ENCODE measurements around the gene NDUFA3.

Gene NDUFA3

GRCh38 chr19:54137699-54138488 lies 35.2 kb downstream of the NDUFA3 start, which contains the start of gene CNOT3:
Gene CNOT3, plus strand, starts transcription at chr19:54137762. Its CDS starts 5,217 bp downstream, at chr19:54142979.
- DNase-seq (ENCODE audit: low spot score) = no peak

- DNase-seq (ENCODE audit: low spot score) = no peak
Observed at GRCh38 chr19:54138489-54139256, 36.0 kb downstream of the NDUFA3 start.

GRCh38 chr19:54141356-54141755 lies 38.7 kb downstream of the NDUFA3 start:
- no peak for DNase-seq (ENCODE audit: low spot score)

- DNase-seq (ENCODE audit: low spot score) = no peak
Observed at GRCh38 chr19:54142166-54142780, 39.6 kb downstream of the NDUFA3 start.

- no peak for DNase-seq (ENCODE audit: low spot score)
Observed at GRCh38 chr19:54145541-54146158, 43.0 kb downstream of the NDUFA3 start.

- no peak for DNase-seq (ENCODE audit: low spot score)
Observed at GRCh38 chr19:54147676-54148075, 45.0 kb downstream of the NDUFA3 start.

- DNase-seq (ENCODE audit: low spot score) = no peak
Observed at GRCh38 chr19:54148158-54148557, 45.5 kb downstream of the NDUFA3 start.

GRCh38 chr19:54149021-54149812 lies 46.6 kb downstream of the NDUFA3 start:
- no peak for DNase-seq (ENCODE audit: low spot score)

- no peak for DNase-seq (ENCODE audit: low spot score)
Observed at GRCh38 chr19:54151362-54152035, 48.8 kb downstream of the NDUFA3 start.

- no peak for DNase-seq (ENCODE audit: low spot score)
Observed at GRCh38 chr19:54152267-54152666, 49.6 kb downstream of the NDUFA3 start.

GRCh38 chr19:54152878-54153524 lies 50.3 kb downstream of the NDUFA3 start:
- DNase-seq (ENCODE audit: low spot score) = no peak

- DNase-seq (ENCODE audit: low spot score) = no peak
Observed at GRCh38 chr19:54153731-54154326, 51.2 kb downstream of the NDUFA3 start.

GRCh38 chr19:54154603-54155345 lies 52.1 kb downstream of the NDUFA3 start:
- no peak for DNase-seq (ENCODE audit: low spot score)

GRCh38 chr19:54155694-54156093 lies 53.0 kb downstream of the NDUFA3 start:
- no peak for DNase-seq (ENCODE audit: low spot score)

GRCh38 chr19:54156490-54156889 lies 53.8 kb downstream of the NDUFA3 start:
- DNase-seq (ENCODE audit: low spot score) = no peak

GRCh38 chr19:54156953-54157352 lies 54.3 kb downstream of the NDUFA3 start:
- DNase-seq (ENCODE audit: low spot score) = no peak

Data from pons (tissue), 1 donor.